Kidney glomerular epithelial cell (primary cell): ENCODE results near the gene YARS1.

ENCODE experiments used
- DNase-seq: peaks from one replicate; lab custom pipeline; 2025; lab: John Stamatoyannopoulos, UW

The YARS1 gene

GRCh38 chr1:32779242-32779641, 37.9 kb downstream of the YARS1 start:
- DNase-seq: no peak

- DNase-seq: peak; percentile 19
Measured at GRCh38 chr1:32775640-32776337, 41.4 kb downstream of the YARS1 start.

- DNase-seq: peak; percentile 46
Measured at GRCh38 chr1:32774950-32775634, 42.1 kb downstream of the YARS1 start.

- no peak for DNase-seq
Measured at GRCh38 chr1:32774464-32774808, 42.7 kb downstream of the YARS1 start.

- no peak for DNase-seq
Measured at GRCh38 chr1:32773764-32774463, 43.2 kb downstream of the YARS1 start.

GRCh38 chr1:32773018-32773763, 44.0 kb downstream of the YARS1 start:
- peak; percentile 35 for DNase-seq

GRCh38 chr1:32772281-32773017, 44.7 kb downstream of the YARS1 start:
- DNase-seq: no peak

- no peak for DNase-seq
Measured at GRCh38 chr1:32771561-32772280, 45.4 kb downstream of the YARS1 start.

- no peak for DNase-seq
Measured at GRCh38 chr1:32770741-32771548, 46.2 kb downstream of the YARS1 start.

- no peak for DNase-seq
Measured at GRCh38 chr1:32770221-32770731, 46.9 kb downstream of the YARS1 start.

- no peak for DNase-seq
Measured at GRCh38 chr1:32769524-32770220, 47.5 kb downstream of the YARS1 start.

GRCh38 chr1:32768110-32768850, 48.9 kb downstream of the YARS1 start:
- DNase-seq: no peak

GRCh38 chr1:32767641-32768040, 49.5 kb downstream of the YARS1 start:
- no peak for DNase-seq

GRCh38 chr1:32767156-32767555, 50.0 kb downstream of the YARS1 start:
- no peak for DNase-seq

- DNase-seq: no peak
Measured at GRCh38 chr1:32766328-32766972, 50.7 kb downstream of the YARS1 start.

- no peak for DNase-seq
Measured at GRCh38 chr1:32765570-32766327, 51.4 kb downstream of the YARS1 start.

- DNase-seq: no peak
Measured at GRCh38 chr1:32764826-32765569, 52.2 kb downstream of the YARS1 start.
